Parathyroid adenoma (tissue), 2 donors: ENCODE measurements around the gene PRSS21.

ENCODE experiments used
- H2AFZ ChIP-seq: fragments of 300-600 bp; sonication (generic); one replicate; pipeline ENCODE4 v1.7.0; 2017; ENCODE audit warnings: antibody characterized with exemption, mild to moderate bottlenecking
- H3K27ac ChIP-seq: fragments of 300-600 bp; sonication (generic); one replicate; pipeline ENCODE4 v1.7.0; 2017
- H3K27me3 ChIP-seq: fragments of 300-600 bp; sonication (generic); one replicate; pipeline ENCODE4 v1.7.0; 2017; ENCODE audit warnings: low read length; ENCODE audit not compliant: control insufficient read depth, insufficient read depth
- H3K36me3 ChIP-seq: fragments of 300-600 bp; sonication (generic); one replicate; pipeline ENCODE4 v1.7.0; 2017; ENCODE audit warnings: low read length; ENCODE audit not compliant: control insufficient read depth, insufficient read depth
- H3K4me1 ChIP-seq: fragments of 300-600 bp; sonication (generic); one replicate; pipeline ENCODE4 v1.7.0; 2017; ENCODE audit warnings: control low read depth
- H3K4me2 ChIP-seq: fragments of 300-600 bp; sonication (generic); one replicate; pipeline ENCODE4 v1.7.0; 2017; ENCODE audit warnings: low read length
- H3K4me3 ChIP-seq: fragments of 300-600 bp; sonication (generic); one replicate; pipeline ENCODE4 v1.7.0; 2017; ENCODE audit warnings: low read depth, low read length
- H3K79me2 ChIP-seq: fragments of 300-600 bp; sonication (generic); one replicate; pipeline ENCODE4 v1.7.0; 2017; ENCODE audit warnings: control low read depth
- H3K9ac ChIP-seq: fragments of 300-600 bp; sonication (generic); one replicate; pipeline ENCODE4 v1.7.0; 2017; ENCODE audit warnings: mild to moderate bottlenecking
- H3K9me3 ChIP-seq: fragments of 300-600 bp; sonication (generic); one replicate; pipeline ENCODE4 v1.7.0; 2017; ENCODE audit warnings: low read length; ENCODE audit not compliant: control insufficient read depth
- TF ChIP-seq, protein P1 (sequence below): fragments of 300-600 bp; sonication (generic); IDR thresholded peaks from one replicate; pipeline ENCODE4 v1.7.0; 2017; ENCODE audit warnings: antibody characterized with exemption, mild to moderate bottlenecking
- donor health status: primary hyperparathyroidism.

The PRSS21 gene

DNA sequence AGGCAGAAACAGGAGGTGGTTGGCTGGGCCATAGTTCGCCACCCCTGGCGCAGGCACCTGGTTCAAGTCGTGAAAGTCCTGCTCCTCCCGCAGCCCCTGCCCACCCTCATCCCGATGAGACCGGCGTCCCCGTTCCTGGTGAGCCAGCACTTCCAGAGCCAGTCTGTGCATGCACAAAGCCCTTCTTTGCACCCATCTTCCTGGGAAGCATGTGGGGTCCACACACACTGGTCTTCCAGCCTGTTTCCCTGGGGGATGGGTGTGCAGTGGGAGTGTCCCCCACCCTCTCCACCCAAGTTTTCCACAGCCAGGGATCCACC is 11.4 kb downstream of the PRSS21 start:
- no peak overlapping the region for H3K4me2 ChIP-seq
- peaks cover 20% of the 10 kb centered on the region for H3K4me1 ChIP-seq
- no peak overlapping the region for H3K4me3 ChIP-seq
- H3K9ac ChIP-seq = no peak overlapping the region
- TF ChIP-seq, protein P1, sequence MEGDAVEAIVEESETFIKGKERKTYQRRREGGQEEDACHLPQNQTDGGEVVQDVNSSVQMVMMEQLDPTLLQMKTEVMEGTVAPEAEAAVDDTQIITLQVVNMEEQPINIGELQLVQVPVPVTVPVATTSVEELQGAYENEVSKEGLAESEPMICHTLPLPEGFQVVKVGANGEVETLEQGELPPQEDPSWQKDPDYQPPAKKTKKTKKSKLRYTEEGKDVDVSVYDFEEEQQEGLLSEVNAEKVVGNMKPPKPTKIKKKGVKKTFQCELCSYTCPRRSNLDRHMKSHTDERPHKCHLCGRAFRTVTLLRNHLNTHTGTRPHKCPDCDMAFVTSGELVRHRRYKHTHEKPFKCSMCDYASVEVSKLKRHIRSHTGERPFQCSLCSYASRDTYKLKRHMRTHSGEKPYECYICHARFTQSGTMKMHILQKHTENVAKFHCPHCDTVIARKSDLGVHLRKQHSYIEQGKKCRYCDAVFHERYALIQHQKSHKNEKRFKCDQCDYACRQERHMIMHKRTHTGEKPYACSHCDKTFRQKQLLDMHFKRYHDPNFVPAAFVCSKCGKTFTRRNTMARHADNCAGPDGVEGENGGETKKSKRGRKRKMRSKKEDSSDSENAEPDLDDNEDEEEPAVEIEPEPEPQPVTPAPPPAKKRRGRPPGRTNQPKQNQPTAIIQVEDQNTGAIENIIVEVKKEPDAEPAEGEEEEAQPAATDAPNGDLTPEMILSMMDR = no peak
- no peak overlapping the region for H2AFZ ChIP-seq
- H3K27ac ChIP-seq = no peak overlapping the region
- H3K27me3 ChIP-seq = no peaks in the 10 kb centered on the region
- no peaks in the 10 kb centered on the region for H3K9me3 ChIP-seq
- no peaks in the 10 kb centered on the region for H3K36me3 ChIP-seq
- peaks cover 2% of the 10 kb centered on the region for H3K79me2 ChIP-seq

DNA sequence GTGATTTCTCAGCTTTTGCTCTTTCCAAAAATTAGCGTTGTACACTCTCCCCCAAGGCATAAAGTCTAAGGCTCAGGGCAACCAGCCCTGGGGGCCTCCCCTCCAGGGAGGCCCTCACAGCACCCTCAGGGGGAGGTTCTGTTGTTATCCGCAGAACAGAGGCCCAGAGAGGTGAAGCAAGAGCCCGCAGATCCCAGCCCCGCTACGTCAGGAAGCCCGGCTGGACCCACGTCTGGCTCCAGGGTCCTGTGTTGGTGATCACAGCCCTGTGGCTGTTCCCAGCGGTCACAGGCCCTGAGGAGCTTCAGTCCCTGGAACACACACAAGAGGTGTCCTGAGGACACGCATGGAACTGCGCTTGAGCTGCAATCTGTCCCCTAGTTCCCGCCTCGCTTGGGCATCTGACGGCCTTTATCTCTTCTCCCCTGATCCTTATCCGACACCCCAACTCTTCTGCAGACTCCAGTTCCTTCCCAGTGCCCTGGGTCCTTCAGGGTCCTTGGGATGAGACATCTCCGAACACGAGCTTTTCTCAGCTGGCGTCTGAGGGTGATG is 11.9 kb downstream of the PRSS21 start:
- H3K4me2 ChIP-seq = no peak overlapping the region
- H3K9ac ChIP-seq = no peak overlapping the region
- H3K4me3 ChIP-seq = no peak overlapping the region
- H3K9me3 ChIP-seq = no peaks in the 10 kb centered on the region
- TF ChIP-seq, protein P1 = no peak
- H3K27ac ChIP-seq = peak overlapping the region; percentile 97
- H2AFZ ChIP-seq = peak overlapping the region; percentile 98
- no peaks in the 10 kb centered on the region for H3K27me3 ChIP-seq
- H3K4me1 ChIP-seq = peaks cover 20% of the 10 kb centered on the region
- H3K79me2 ChIP-seq = peaks cover 2% of the 10 kb centered on the region
- no peaks in the 10 kb centered on the region for H3K36me3 ChIP-seq

DNA sequence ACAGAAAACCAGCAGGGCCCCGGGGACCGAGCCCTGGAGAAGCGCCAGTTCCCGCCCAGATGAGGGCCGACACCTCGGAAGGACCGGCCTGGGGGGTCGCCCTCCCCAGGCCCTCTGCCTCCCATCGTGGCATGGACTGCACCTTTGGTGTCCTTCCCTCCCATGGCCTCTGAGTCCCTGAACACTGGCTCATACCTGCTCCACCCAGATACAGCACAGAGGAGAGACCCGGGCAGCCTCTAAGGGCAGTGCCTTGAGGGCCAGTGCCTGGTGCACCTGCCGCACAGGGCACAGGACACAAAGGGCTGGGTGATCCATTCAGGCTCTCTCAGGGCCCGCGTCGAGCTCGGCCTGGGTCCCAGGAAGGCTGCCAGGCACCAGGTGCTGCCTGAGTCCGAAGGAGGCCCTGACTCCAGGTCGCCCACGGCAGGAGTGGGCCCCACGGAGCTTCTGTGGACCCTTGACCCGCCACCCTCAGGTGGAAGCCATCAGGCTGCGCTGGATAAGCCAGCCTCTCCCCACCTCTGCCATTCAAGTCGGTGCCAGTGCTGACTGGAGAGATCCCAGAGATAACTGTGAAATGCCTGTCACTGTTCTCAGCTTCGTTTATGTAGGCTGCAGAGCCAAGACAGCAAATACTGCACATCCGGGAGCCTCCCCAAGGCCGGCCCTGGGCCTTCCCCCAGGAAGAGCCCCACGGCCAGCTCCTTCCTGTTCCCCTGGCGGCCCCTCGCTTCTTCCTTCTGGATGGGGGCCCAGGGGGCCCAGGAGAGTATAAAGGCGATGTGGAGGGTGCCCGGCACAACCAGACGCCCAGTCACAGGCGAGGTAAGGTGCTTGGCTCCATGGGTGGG is 12.7 kb downstream of the PRSS21 start, which contains the start of gene ZG16B:
ZG16B (plus strand) TSS at position 803 of the 854 bp plus-strand sequence. CDS start 139 bp downstream, outside the sequence.
- Histone ChIP-seq H3K27me3 (no peaks in the 10 kb centered on the region), H3K9ac (peak within 1 kb of the TSS; percentile 59), H3K79me2 (peaks cover 2% of the 10 kb centered on the region)

DNA sequence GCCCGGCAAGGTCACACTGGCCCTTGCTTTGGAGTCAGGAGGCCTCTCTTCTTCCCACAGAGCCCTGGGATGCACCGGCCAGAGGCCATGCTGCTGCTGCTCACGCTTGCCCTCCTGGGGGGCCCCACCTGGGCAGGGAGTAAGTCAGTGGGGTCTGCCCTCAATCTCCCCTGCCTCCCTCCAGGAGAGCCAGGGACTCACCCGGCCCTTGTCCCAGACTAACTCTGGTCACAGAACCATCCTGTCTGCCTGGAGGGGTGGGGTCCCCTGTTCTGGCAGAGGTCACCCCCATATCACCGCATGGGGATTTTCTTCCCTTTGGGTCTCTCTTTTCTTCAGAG is 13.3 kb downstream of the PRSS21 start:
- peak overlapping the region; percentile 97 for H3K27ac ChIP-seq
- no peaks in the 10 kb centered on the region for H3K9me3 ChIP-seq
- peaks cover 2% of the 10 kb centered on the region for H3K79me2 ChIP-seq
- H3K4me1 ChIP-seq = peaks cover 20% of the 10 kb centered on the region
- H3K4me3 ChIP-seq = peak overlapping the region; percentile 43
- H2AFZ ChIP-seq = peak overlapping the region; percentile 98
- H3K4me2 ChIP-seq = peak overlapping the region; percentile 62
- TF ChIP-seq, protein P1 = no peak
- peak overlapping the region; percentile 59 for H3K9ac ChIP-seq
- H3K27me3 ChIP-seq = no peaks in the 10 kb centered on the region
- H3K36me3 ChIP-seq = no peaks in the 10 kb centered on the region

More for the DNA sequence above, 12.7 kb downstream of the PRSS21 start, which contains the start of gene ZG16B:
- TF ChIP-seq, protein P1 = no peak
- peak within 1 kb of the TSS; percentile 97 for H3K27ac ChIP-seq
- peak within 1 kb of the TSS; percentile 98 for H2AFZ ChIP-seq
- H3K9me3 ChIP-seq = no peaks in the 10 kb centered on the region
- H3K4me2 ChIP-seq = peak within 1 kb of the TSS; percentile 62
- H3K4me3 ChIP-seq = peak within 1 kb of the TSS; percentile 43
- H3K36me3 ChIP-seq = no peaks in the 10 kb centered on the region
- peaks cover 20% of the 10 kb centered on the region for H3K4me1 ChIP-seq
